Fibroblast of pulmonary artery (primary cell): Measurements from ENCODE around the gene C5orf46.

Source experiments
- DNase-seq: peaks from one replicate; pipeline ENCODE4 v3.0.0-alpha.2; 2010; ENCODE audit warnings: low read depth
- H3K4me3 ChIP-seq: replicated peaks from 2 replicates; pipeline ENCODE4 v1.5.1; 2011; ENCODE audit warnings: low read depth, mild to moderate bottlenecking, control low read depth, low read length, moderate library complexity
- CTCF ChIP-seq: IDR thresholded peaks from 2 replicates; pipeline ENCODE4 v1.5.1; 2011; ENCODE audit warnings: mild to moderate bottlenecking, control low read depth, low read length, inconsistent platforms; ENCODE audit errors: missing control alignments

C5orf46 gene

GRCh38 chr5:147851578-147851977, 54.8 kb downstream of the C5orf46 start:
- no peak for TF ChIP-seq CTCF
- DNase-seq = no peak
- no peak overlapping the region for H3K4me3 ChIP-seq

GRCh38 chr5:147849226-147849625, 57.1 kb downstream of the C5orf46 start:
- DNase-seq = no peak
- no peak overlapping the region for H3K4me3 ChIP-seq
- TF ChIP-seq CTCF = no peak

GRCh38 chr5:147845618-147846017, 60.7 kb downstream of the C5orf46 start:
- DNase-seq = no peak
- TF ChIP-seq CTCF = no peak
- H3K4me3 ChIP-seq = no peak overlapping the region

- no peak for DNase-seq
- TF ChIP-seq CTCF = no peak
- H3K4me3 ChIP-seq = no peak overlapping the region
Observed at GRCh38 chr5:147844846-147845245, 61.5 kb downstream of the C5orf46 start.

- no peak overlapping the region for H3K4me3 ChIP-seq
- TF ChIP-seq CTCF = no peak
- DNase-seq = no peak
Observed at GRCh38 chr5:147842869-147843268, 63.5 kb downstream of the C5orf46 start.
